Right cardiac atrium (tissue), 5 donors: ENCODE results near the gene GABBR2. TPM values are rescaled to one million over a fixed set of nuclear protein-coding genes. Genes with fewer than 3 reads are reported as not detected.

Experiments used
- ATAC-seq, 2 donors: fragments of 200-7000 bp; cut with Tn5 transposase; one replicate each; pipeline versions ENCODE4 v1.8.0 to v1.9.1; 2020; ENCODE audit warnings: moderate library complexity in 2 of 2, mild to moderate bottlenecking in 1 of 2
- DNase-seq, 3 donors: peaks; one replicate each; pipeline ENCODE4 v3.0.0-alpha.2; 2020
- H3K27ac ChIP-seq: one replicate; pipeline ENCODE4 v1.5.1; 2013; ENCODE audit warnings: mild to moderate bottlenecking, low read length, control low read depth, moderate library complexity
- H3K27me3 ChIP-seq: one replicate; pipeline ENCODE4 v1.6.1; 2013; ENCODE audit not compliant: control insufficient read depth, insufficient read depth
- H3K4me1 ChIP-seq: one replicate; pipeline ENCODE4 v1.6.1; 2013; ENCODE audit warnings: low read length; ENCODE audit not compliant: control insufficient read depth, insufficient read depth
- H3K4me3 ChIP-seq: one replicate; pipeline ENCODE4 v1.5.1; 2013; ENCODE audit warnings: low read length, control low read depth
- H3K9me3 ChIP-seq: one replicate; pipeline ENCODE4 v1.6.1; 2013; ENCODE audit warnings: low read length; ENCODE audit not compliant: control insufficient read depth
- WGBS: extraction: QIAGEN DNeasy Blood & Tissue Kit; methylation state at CpG from one replicate; pipeline ENCODE4 v1.1.7; 2013; 5-methylcytosine and 5-hydroxymethylcytosine counted together
- intact Hi-C, 4 donors: fragments of 100-400 bp; cut with DNase I; formaldehyde crosslinking; loops; one replicate each; pipeline versions ENCODE4 v1.11.0 to v1.14.0; 2022 to 2023
- polyA plus RNA-seq: library from polyadenylated mRNA; stranded (reverse); fragments of 200-250 nt; gene quantifications from one replicate; pipeline ENCODE4 v1.2.3, GENCODE V29; 2013
- total RNA-seq, 4 donors: library from RNA; stranded (reverse); fragmentation: NEBNext Ultra II Directional; extraction: Animal tissue kit (Norgen Biotek cat#: 25700); gene quantifications; one replicate each; pipeline ENCODE4 v1.2.1, GENCODE V29; 2021
- donor health status: healthy with polysubstance abuse.
- donor health status: DM: no; HTN: yes; CAD: no.
- donor health status: DM: no; HTN: no; CAD: no.
- donor health status: DM: no; HTN: yes; CAD: no; lungs with severe emphysema.
- donor health status: DM: yes; HTN: yes; CAD: no.

Gene GABBR2
- total and polyA plus RNA-seq, 5 donors: not detected

- intact Hi-C loops: loop anchor here in 3 of 4 donors (5.0 kb wide), 3 partner anchors 389 to 459 kb away; partner anchors contain the start of gene GABBR2 (in 1 of the 3)
- DNase-seq (no peak), ATAC-seq (no peak)
- Histone ChIP-seq H3K4me1 (no peaks in the 10 kb centered on the region), H3K27ac (no peak overlapping the region), H3K4me3 (no peak overlapping the region), H3K9me3 (no peaks in the 10 kb centered on the region), H3K27me3 (no peaks in the 10 kb centered on the region)
- WGBS: 88% methylated on average over 17 of the region's 17 CpGs
Observed at GRCh38 chr9:98318041-98318790, 390.5 kb downstream of the GABBR2 start.

DNA sequence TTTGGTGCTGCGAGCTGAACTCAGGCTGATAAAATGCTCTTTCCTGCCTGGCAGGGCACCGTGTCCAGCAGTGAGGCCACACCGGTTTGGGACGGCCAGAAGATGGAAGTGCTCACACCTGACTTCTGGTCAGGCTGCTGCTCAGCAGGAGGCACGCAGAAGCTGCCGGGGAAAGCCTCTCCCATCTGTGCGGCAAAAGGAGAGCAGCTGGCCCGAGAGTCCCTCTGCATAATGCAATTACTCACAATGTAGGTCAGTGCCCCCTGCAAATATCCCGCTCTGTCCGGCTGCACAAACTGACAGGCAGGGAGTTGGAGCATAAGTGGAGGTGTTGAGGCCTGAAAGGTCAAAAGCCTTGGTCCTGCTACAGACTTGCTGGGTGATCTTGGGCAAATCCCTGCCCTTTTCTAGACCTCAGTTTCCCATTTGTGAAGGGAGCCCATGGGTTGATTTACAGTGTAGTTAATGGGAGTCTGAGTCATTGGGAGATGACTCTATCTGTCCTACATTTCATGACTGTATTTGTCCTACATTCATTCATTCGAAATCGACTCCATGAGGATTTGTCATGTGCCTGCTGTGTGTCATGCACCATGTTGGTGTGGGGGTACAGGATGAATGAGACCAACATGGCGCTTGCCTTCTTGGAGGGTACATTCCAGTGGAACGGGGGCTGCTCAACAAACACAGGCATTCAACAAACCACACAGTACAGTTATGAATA, 391.4 kb downstream of the GABBR2 start:
- intact Hi-C loops: loop anchor here in 3 of 4 donors (5.0 kb wide), 3 partner anchors 390 to 460 kb away; partner anchors contain the start of gene GABBR2 (in 1 of the 3)
- ATAC-seq (no peak), DNase-seq (no peak)
- no peak overlapping the region for H3K27ac ChIP-seq
- no peak overlapping the region for H3K4me3 ChIP-seq
- H3K4me1 ChIP-seq: no peaks in the 10 kb centered on the region
- no peaks in the 10 kb centered on the region for H3K9me3 ChIP-seq
- WGBS: 72% methylated on average over 14 of the region's 14 CpGs
- no peaks in the 10 kb centered on the region for H3K27me3 ChIP-seq

GRCh38 chr9:98316445-98317133, 392.1 kb downstream of the GABBR2 start:
- Histone ChIP-seq H3K9me3 (no peaks in the 10 kb centered on the region), H3K27ac (no peak overlapping the region), H3K4me3 (no peak overlapping the region), H3K4me1 (no peaks in the 10 kb centered on the region), H3K27me3 (no peaks in the 10 kb centered on the region)
- intact Hi-C loops: loop anchor here in 3 of 4 donors (5.0 kb wide), 3 partner anchors 391 to 461 kb away; partner anchors contain the start of gene GABBR2 (in 1 of the 3)
- ATAC-seq (no peak), DNase-seq (no peak)
- 76% methylated on average over 9 of the region's 9 CpGs for WGBS

DNA sequence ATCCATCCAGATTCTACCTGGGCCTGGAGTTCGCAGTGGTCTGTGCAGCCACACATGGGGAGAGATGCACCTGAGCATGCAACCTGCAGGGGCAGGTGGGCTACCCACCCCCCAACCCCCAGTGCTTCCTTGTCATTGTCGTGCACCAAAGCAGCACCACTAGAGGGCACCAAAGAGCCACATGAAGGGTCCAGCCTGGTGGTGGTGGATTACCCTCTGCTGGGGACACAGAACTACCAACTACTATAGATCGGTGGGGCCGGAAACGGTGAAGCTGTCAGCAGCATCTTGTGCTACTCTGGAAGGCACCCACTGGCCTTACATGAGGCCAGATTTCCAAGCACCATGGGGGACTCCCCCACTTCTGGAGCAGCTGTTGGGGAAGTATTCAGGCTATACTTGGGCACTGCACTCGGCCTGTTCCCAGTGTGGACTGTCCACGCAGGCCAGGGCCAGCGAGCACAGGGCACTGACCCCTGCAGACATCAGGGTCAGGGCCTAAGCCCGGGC, 393.1 kb downstream of the GABBR2 start:
- intact Hi-C loops: loop anchor here (2.0 to 5.0 kb wide), 4 partner anchors 392 to 462 kb away; partner anchors contain the start of gene GABBR2 (in 1 of the 4)
- peak; percentile 86 to 89 for ATAC-seq
- WGBS: 28% methylated on average over 9 of the region's 9 CpGs
- no peaks in the 10 kb centered on the region for H3K4me1 ChIP-seq
- H3K9me3 ChIP-seq: no peaks in the 10 kb centered on the region
- H3K27me3 ChIP-seq: no peaks in the 10 kb centered on the region
- DNase-seq: peak; percentile 66 to 89 (median 84)
- no peak overlapping the region for H3K27ac ChIP-seq
- H3K4me3 ChIP-seq: no peak overlapping the region

- no peak for ATAC-seq
Observed at GRCh38 chr9:98315067-98315453, 393.7 kb downstream of the GABBR2 start.

GRCh38 chr9:98314381-98315066, 394.2 kb downstream of the GABBR2 start:
- no peak for DNase-seq
- Histone ChIP-seq H3K27ac (no peak overlapping the region), H3K9me3 (no peaks in the 10 kb centered on the region), H3K4me1 (no peaks in the 10 kb centered on the region), H3K4me3 (no peak overlapping the region), H3K27me3 (no peaks in the 10 kb centered on the region)
- ATAC-seq: no peak
- intact Hi-C loops: loop anchor here (2.0 to 5.0 kb wide), 4 partner anchors 393 to 463 kb away; partner anchors contain the start of gene GABBR2 (in 1 of the 4)
- 50% methylated on average over 6 of the region's 6 CpGs for WGBS

More at GRCh38 chr9:98315067-98315453, 393.7 kb downstream of the GABBR2 start:
- no peak for DNase-seq
- 66% methylated on average over 7 of the region's 7 CpGs for WGBS
- Histone ChIP-seq H3K9me3 (no peaks in the 10 kb centered on the region), H3K27me3 (no peaks in the 10 kb centered on the region), H3K4me3 (no peak overlapping the region), H3K27ac (no peak overlapping the region), H3K4me1 (no peaks in the 10 kb centered on the region)
- intact Hi-C loops: loop anchor here (2.0 to 5.0 kb wide), 4 partner anchors 392 to 462 kb away; partner anchors contain the start of gene GABBR2 (in 1 of the 4)

GRCh38 chr9:98312365-98312764, 396.4 kb downstream of the GABBR2 start:
- WGBS: 95% methylated on average over 3 of the region's 3 CpGs
- intact Hi-C loops: no loop called here
- no peaks in the 10 kb centered on the region for H3K4me1 ChIP-seq
- no peaks in the 10 kb centered on the region for H3K9me3 ChIP-seq
- H3K4me3 ChIP-seq: no peak overlapping the region
- DNase-seq (no peak), ATAC-seq (no peak)
- H3K27ac ChIP-seq: no peak overlapping the region
- H3K27me3 ChIP-seq: no peaks in the 10 kb centered on the region

DNA sequence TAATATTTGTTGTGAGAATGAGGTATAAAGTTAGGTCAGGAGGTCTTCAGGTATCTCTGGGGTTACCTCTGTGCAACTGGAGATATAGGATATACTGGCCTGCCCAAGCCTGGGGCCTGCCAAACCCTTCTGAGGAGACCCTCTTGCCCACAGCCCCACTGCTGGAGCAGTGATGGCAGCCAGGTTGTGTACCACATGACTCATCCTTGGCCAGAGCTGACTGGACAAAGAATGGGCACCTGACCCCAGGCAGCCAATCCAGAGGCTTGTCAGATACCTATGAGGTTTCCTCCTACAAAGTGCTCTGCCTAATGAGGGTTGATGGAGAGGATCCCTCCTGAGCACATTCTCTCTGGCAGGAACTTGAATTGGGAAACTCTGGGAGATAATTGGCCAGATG, 397.2 kb downstream of the GABBR2 start:
- Histone ChIP-seq H3K27me3 (no peaks in the 10 kb centered on the region), H3K4me1 (no peaks in the 10 kb centered on the region), H3K9me3 (no peaks in the 10 kb centered on the region), H3K27ac (no peak overlapping the region), H3K4me3 (no peak overlapping the region)
- intact Hi-C loops: no loop called here
- DNase-seq (no peak), ATAC-seq (no peak)

- WGBS: 84% methylated on average over 6 of the region's 6 CpGs
- Histone ChIP-seq H3K9me3 (no peaks in the 10 kb centered on the region), H3K27me3 (no peaks in the 10 kb centered on the region), H3K4me3 (no peak overlapping the region), H3K4me1 (no peaks in the 10 kb centered on the region), H3K27ac (no peak overlapping the region)
- ATAC-seq: no peak
- no peak for DNase-seq
- intact Hi-C loops: no loop called here
Observed at GRCh38 chr9:98310752-98311392, 397.9 kb downstream of the GABBR2 start.
